HepG2 (cell line): ENCODE results near the gene RPGRIP1. TPM values are rescaled to one million over a fixed set of nuclear protein-coding genes. Genes with fewer than 3 reads are reported as not detected.

ENCODE experiments used
- ISL2 ChIP-seq: sonication (generic); formaldehyde crosslinking; IDR thresholded peaks from 2 replicates; pipeline ENCODE4 v1.5.0; 2020; ENCODE audit warnings: missing genetic modification reagents
- SMAD1 ChIP-seq: sonication (generic); formaldehyde crosslinking; IDR thresholded peaks from 2 replicates; pipeline ENCODE4 v1.4.0; 2020; ENCODE audit warnings: missing genetic modification reagents, low read depth, mild to moderate bottlenecking, borderline replicate concordance
- ZBTB8A ChIP-seq: sonication (generic); formaldehyde crosslinking; IDR thresholded peaks from 2 replicates; pipeline ENCODE4 v1.4.0; 2020; ENCODE audit warnings: mild to moderate bottlenecking, low read depth, missing genetic modification reagents, borderline replicate concordance
- ZHX2 ChIP-seq, 2 experiments: sonication (generic) in 1 of 2; formaldehyde crosslinking in 1 of 2; IDR thresholded peaks; 2 replicates each; pipeline versions ENCODE4 v1.6.1 to v1.9.0; 2014 to 2022; ENCODE audit warnings: antibody characterized with exemption in 1 of 2, borderline replicate concordance in 1 of 2, inconsistent platforms in 1 of 2, low read depth in 1 of 2, missing genetic modification reagents in 1 of 2
- ZNF121 ChIP-seq: sonication (generic); formaldehyde crosslinking; IDR thresholded peaks from 2 replicates; pipeline ENCODE4 v1.5.0; 2020; ENCODE audit warnings: mild to moderate bottlenecking, missing genetic modification reagents
- ZSCAN12 ChIP-seq: sonication (generic); formaldehyde crosslinking; IDR thresholded peaks from 2 replicates; pipeline ENCODE4 v1.9.0; 2021; ENCODE audit warnings: mild to moderate bottlenecking, missing genetic modification reagents
- polyA plus RNA-seq, 8 experiments: library from polyadenylated mRNA; depleted of rRNA in 3 of 8; stranded (reverse) in 7 of 8; unstranded in 1 of 8; fragments of >200 nt; fragmentation: Illumina TruSeq in 4 of 8; extraction: Trizol in 4 of 8; gene quantifications; 2 replicates each; pipeline versions ENCODE4 v1.2.1 to v1.2.3, GENCODE V29; 2011 to 2016; ENCODE audit warnings: low read depth in 4 of 8, missing spikeins in 1 of 8, mixed read lengths in 1 of 8; ENCODE audit not compliant: insufficient read depth in 1 of 8
- total RNA-seq, 5 experiments: library from RNA; depleted of rRNA; stranded (reverse); fragments of >200 nt; fragmentation: Illumina TruSeq; extraction: Trizol; gene quantifications; 2 replicates each; pipeline ENCODE4 v1.2.3, GENCODE V29; 2016; ENCODE audit warnings: low read depth in 1 of 5
- TF ChIP-seq, protein P1 (sequence below): sonication (generic); formaldehyde crosslinking; IDR thresholded peaks from 2 replicates; pipeline ENCODE4 v1.5.1; 2020; ENCODE audit warnings: mild to moderate bottlenecking, missing genetic modification reagents, moderate library complexity

Gene RPGRIP1
- total and polyA plus RNA-seq, 2 of the 13 experiments (the other 11 are each of a cell fraction or from before 2014, with no cell fraction given): 0.13 to 1.1 TPM

GRCh38 chr14:21240417-21240816 is 39.5 kb upstream of the RPGRIP1 start (continued):
- no peak for TF ChIP-seq ZBTB8A (CRISPR knock-in tag)
- TF ChIP-seq ZSCAN12: peak; percentile 16; the same call in 1 of the 2 replicates
- TF ChIP-seq, protein P1, sequence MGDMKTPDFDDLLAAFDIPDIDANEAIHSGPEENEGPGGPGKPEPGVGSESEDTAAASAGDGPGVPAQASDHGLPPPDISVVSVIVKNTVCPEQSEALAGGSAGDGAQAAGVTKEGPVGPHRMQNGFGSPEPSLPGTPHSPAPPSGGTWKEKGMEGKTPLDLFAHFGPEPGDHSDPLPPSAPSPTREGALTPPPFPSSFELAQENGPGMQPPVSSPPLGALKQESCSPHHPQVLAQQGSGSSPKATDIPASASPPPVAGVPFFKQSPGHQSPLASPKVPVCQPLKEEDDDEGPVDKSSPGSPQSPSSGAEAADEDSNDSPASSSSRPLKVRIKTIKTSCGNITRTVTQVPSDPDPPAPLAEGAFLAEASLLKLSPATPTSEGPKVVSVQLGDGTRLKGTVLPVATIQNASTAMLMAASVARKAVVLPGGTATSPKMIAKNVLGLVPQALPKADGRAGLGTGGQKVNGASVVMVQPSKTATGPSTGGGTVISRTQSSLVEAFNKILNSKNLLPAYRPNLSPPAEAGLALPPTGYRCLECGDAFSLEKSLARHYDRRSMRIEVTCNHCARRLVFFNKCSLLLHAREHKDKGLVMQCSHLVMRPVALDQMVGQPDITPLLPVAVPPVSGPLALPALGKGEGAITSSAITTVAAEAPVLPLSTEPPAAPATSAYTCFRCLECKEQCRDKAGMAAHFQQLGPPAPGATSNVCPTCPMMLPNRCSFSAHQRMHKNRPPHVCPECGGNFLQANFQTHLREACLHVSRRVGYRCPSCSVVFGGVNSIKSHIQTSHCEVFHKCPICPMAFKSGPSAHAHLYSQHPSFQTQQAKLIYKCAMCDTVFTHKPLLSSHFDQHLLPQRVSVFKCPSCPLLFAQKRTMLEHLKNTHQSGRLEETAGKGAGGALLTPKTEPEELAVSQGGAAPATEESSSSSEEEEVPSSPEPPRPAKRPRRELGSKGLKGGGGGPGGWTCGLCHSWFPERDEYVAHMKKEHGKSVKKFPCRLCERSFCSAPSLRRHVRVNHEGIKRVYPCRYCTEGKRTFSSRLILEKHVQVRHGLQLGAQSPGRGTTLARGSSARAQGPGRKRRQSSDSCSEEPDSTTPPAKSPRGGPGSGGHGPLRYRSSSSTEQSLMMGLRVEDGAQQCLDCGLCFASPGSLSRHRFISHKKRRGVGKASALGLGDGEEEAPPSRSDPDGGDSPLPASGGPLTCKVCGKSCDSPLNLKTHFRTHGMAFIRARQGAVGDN (CRISPR knock-in tag): no peak
- TF ChIP-seq ZHX2 (IDR thresholded peaks at IDR 0.05; ENCODE audit: low read depth): no peak
- TF ChIP-seq ZHX2 (CRISPR knock-in tag; IDR thresholded peaks at IDR 0.05; ENCODE audit: borderline replicate concordance): no peak
- no peak for TF ChIP-seq ZNF121 (CRISPR knock-in tag)
- no peak for TF ChIP-seq SMAD1 (CRISPR knock-in tag)
- TF ChIP-seq ISL2 (CRISPR knock-in tag): no peak
- TF ChIP-seq, all 625 proteins: peak for 4
